Smooth muscle cell (in vitro differentiated cells): ENCODE measurements around the gene PSMC1. TPM values are rescaled to one million over a fixed set of nuclear protein-coding genes. Genes with fewer than 3 reads are reported as not detected.

Experiments
- DNase-seq: peaks from one replicate; lab custom pipeline; 2025; ENCODE audit not compliant: unreplicated experiment; lab: John Stamatoyannopoulos, UW
- H2AFZ ChIP-seq: fragments of 200-600 bp; sonication (generic); 2 replicates; pipeline ENCODE4 v1.6.0; 2016; ENCODE audit warnings: antibody characterized with exemption, low read depth, mild to moderate bottlenecking
- H3F3A ChIP-seq: fragments of 200-600 bp; sonication (generic); 2 replicates; pipeline ENCODE4 v1.6.0; 2017; ENCODE audit warnings: antibody characterized with exemption, low read depth
- H3K27ac ChIP-seq: fragments of 200-600 bp; sonication (generic); 2 replicates; pipeline ENCODE4 v1.5.1; 2016; ENCODE audit warnings: low read depth, mild to moderate bottlenecking
- H3K27me3 ChIP-seq: fragments of 200-600 bp; sonication (generic); 2 replicates; pipeline ENCODE4 v1.6.1; 2016; ENCODE audit warnings: low read depth, mild to moderate bottlenecking
- H3K36me3 ChIP-seq: fragments of 200-600 bp; sonication (generic); 2 replicates; pipeline ENCODE4 v1.5.1; 2016; ENCODE audit warnings: low read depth
- H3K4me1 ChIP-seq: fragments of 200-600 bp; sonication (generic); 2 replicates; pipeline ENCODE4 v1.5.1; 2016; ENCODE audit warnings: low read depth
- H3K4me2 ChIP-seq: fragments of 200-600 bp; sonication (generic); 2 replicates; pipeline ENCODE4 v1.6.0; 2016; ENCODE audit warnings: mild to moderate bottlenecking
- H3K4me3 ChIP-seq: fragments of 200-600 bp; sonication (generic); 2 replicates; pipeline ENCODE4 v1.5.1; 2016; ENCODE audit warnings: mild to moderate bottlenecking
- H3K79me2 ChIP-seq: fragments of 200-600 bp; sonication (generic); 2 replicates; pipeline ENCODE4 v1.6.0; 2016; ENCODE audit warnings: low read depth, mild to moderate bottlenecking
- H3K9ac ChIP-seq: fragments of 200-600 bp; sonication (generic); 2 replicates; pipeline ENCODE4 v1.6.0; 2016; ENCODE audit warnings: low read depth
- H3K9me3 ChIP-seq: fragments of 200-600 bp; sonication (generic); replicated peaks from 2 replicates; pipeline ENCODE4 v1.5.1; 2016; ENCODE audit warnings: low read depth
- H4K20me1 ChIP-seq: fragments of 200-600 bp; sonication (generic); 2 replicates; pipeline ENCODE4 v1.6.0; 2016; ENCODE audit warnings: low read depth
- CTCF ChIP-seq: fragments of 200-600 bp; sonication (generic); IDR thresholded peaks from 2 replicates; pipeline ENCODE4 v1.5.1; 2017; ENCODE audit warnings: borderline replicate concordance, mild to moderate bottlenecking, antibody characterized with exemption; ENCODE audit not compliant: insufficient read depth, poor library complexity, severe bottlenecking
- WGBS: methylation state at CpG from one replicate; pipeline ENCODE4 v1.1.7; 2016; ENCODE audit warnings: low lambda C conversion rate; 5-methylcytosine and 5-hydroxymethylcytosine counted together
- polyA plus RNA-seq: library from polyadenylated mRNA; unstranded; fragments of >200 nt; fragmentation: Nextera tagmentation; extraction: Ambion mirVana; gene quantifications from 2 replicates; pipeline ENCODE4 v1.2.1, GENCODE V29; 2016
- total RNA-seq: library from RNA; depleted of rRNA; stranded (reverse); fragments of >200 nt; gene quantifications from 2 replicates; pipeline ENCODE4 v1.2.3, GENCODE V29; 2014

The PSMC1 gene
- total and polyA plus RNA-seq, 2 experiments from 2014 or later: 151 to 172 TPM

- no peaks in the 10 kb centered on the region for H3K27me3 ChIP-seq
- TF ChIP-seq CTCF: no peak
- H3F3A ChIP-seq: no peaks in the 10 kb centered on the region
- no peaks in the 10 kb centered on the region for H3K4me1 ChIP-seq
- H3K9ac ChIP-seq: no peak overlapping the region
- no peak overlapping the region for H2AFZ ChIP-seq
- no peak overlapping the region for H3K27ac ChIP-seq
- H3K4me2 ChIP-seq: no peak overlapping the region
- no peaks in the 10 kb centered on the region for H3K79me2 ChIP-seq
- H3K36me3 ChIP-seq: no peaks in the 10 kb centered on the region
- no peak overlapping the region for H3K4me3 ChIP-seq
- H4K20me1 ChIP-seq: no peaks in the 10 kb centered on the region
- no peak for DNase-seq
- no peaks in the 10 kb centered on the region for H3K9me3 ChIP-seq
Observed at GRCh38 chr14:90304502-90304901, 48.1 kb downstream of the PSMC1 start.

- Histone ChIP-seq H4K20me1 (no peaks in the 10 kb centered on the region), H3K4me1 (no peaks in the 10 kb centered on the region), H3K9me3 (no peaks in the 10 kb centered on the region), H3K4me3 (no peak overlapping the region), H2AFZ (no peak overlapping the region), H3K79me2 (no peaks in the 10 kb centered on the region), H3K4me2 (no peak overlapping the region), H3K36me3 (no peaks in the 10 kb centered on the region), H3K27ac (no peak overlapping the region), H3F3A (no peaks in the 10 kb centered on the region), H3K9ac (no peak overlapping the region), H3K27me3 (no peaks in the 10 kb centered on the region)
- DNase-seq: no peak
- TF ChIP-seq CTCF: no peak
- 94% methylated on average over 4 of the region's 4 CpGs for WGBS
Observed at GRCh38 chr14:90305176-90305601, 48.8 kb downstream of the PSMC1 start.

GRCh38 chr14:90308561-90308960 lies 52.2 kb downstream of the PSMC1 start:
- no peaks in the 10 kb centered on the region for H4K20me1 ChIP-seq
- no peaks in the 10 kb centered on the region for H3K27me3 ChIP-seq
- no peak overlapping the region for H3K27ac ChIP-seq
- no peaks in the 10 kb centered on the region for H3F3A ChIP-seq
- no peak overlapping the region for H2AFZ ChIP-seq
- H3K9ac ChIP-seq: no peak overlapping the region
- no peak for TF ChIP-seq CTCF
- no peaks in the 10 kb centered on the region for H3K9me3 ChIP-seq
- H3K4me2 ChIP-seq: no peak overlapping the region
- no peaks in the 10 kb centered on the region for H3K79me2 ChIP-seq
- 99% methylated on average over 7 of the region's 7 CpGs for WGBS
- H3K4me1 ChIP-seq: no peaks in the 10 kb centered on the region
- DNase-seq: no peak
- peaks cover 14% of the 10 kb centered on the region for H3K36me3 ChIP-seq
- no peak overlapping the region for H3K4me3 ChIP-seq

GRCh38 chr14:90317286-90317685 lies 60.9 kb downstream of the PSMC1 start:
- Histone ChIP-seq H3K4me2 (no peak overlapping the region), H3K4me1 (no peaks in the 10 kb centered on the region), H3K9me3 (no peaks in the 10 kb centered on the region), H4K20me1 (peaks cover 7% of the 10 kb centered on the region), H3K79me2 (peaks cover 12% of the 10 kb centered on the region), H3K27me3 (no peaks in the 10 kb centered on the region), H3K36me3 (peaks cover 17% of the 10 kb centered on the region), H2AFZ (no peak overlapping the region), H3F3A (no peaks in the 10 kb centered on the region), H3K27ac (no peak overlapping the region), H3K9ac (no peak overlapping the region), H3K4me3 (no peak overlapping the region)
- DNase-seq: no peak
- WGBS: 94% methylated on average over 2 of the region's 2 CpGs
- no peak for TF ChIP-seq CTCF
